Stimulated activated CD4-positive, alpha-beta T cell treated with anti-CD3 and anti-CD28 coated beads, Interleukin-1b, Interleukin-23, amount 100 ng/mL, for 1 hour (primary cell): ENCODE results near the gene ZSCAN10.

Experiments used
- DNase-seq, 2 donors: peaks; one replicate each; pipeline ENCODE4 v3.0.0-alpha.2; 2020; ENCODE audit warnings: low read depth in 2 of 2

The ZSCAN10 gene

GRCh38 chr16:3112058-3112880 is 13.2 kb upstream of the ZSCAN10 start, which contains the start of gene ZNF205:
Gene ZNF205 (plus strand): TSS chr16:3112586. CDS start chr16:3113431, 845 bp downstream.
- no peak for DNase-seq

GRCh38 chr16:3106205-3106928 is 7.3 kb upstream of the ZSCAN10 start:
- peak; percentile 80 to 82 for DNase-seq

GRCh38 chr16:3101841-3102470 is 2.9 kb upstream of the ZSCAN10 start:
- DNase-seq = no peak

- DNase-seq = no peak
These were observed 2.1 kb upstream of the ZSCAN10 start for GRCh38 chr16:3101018-3101840.

GRCh38 chr16:3099732-3100499 is 822 bp upstream of the ZSCAN10 start:
- peak; percentile 86 to 91 for DNase-seq

GRCh38 chr16:3099395-3099731 is 269 bp upstream of the ZSCAN10 start:
- DNase-seq = no peak

- no peak for DNase-seq
These were observed 1.8 kb downstream of the ZSCAN10 start for GRCh38 chr16:3097266-3097665.

GRCh38 chr16:3096362-3096761 is 2.7 kb downstream of the ZSCAN10 start:
- no peak for DNase-seq

- DNase-seq = no peak
These were observed 3.2 kb downstream of the ZSCAN10 start for GRCh38 chr16:3095869-3096268.

GRCh38 chr16:3094289-3095027 is 4.6 kb downstream of the ZSCAN10 start:
- no peak for DNase-seq

GRCh38 chr16:3092501-3092941 is 6.6 kb downstream of the ZSCAN10 start:
- no peak for DNase-seq

- no peak for DNase-seq
These were observed 7.5 kb downstream of the ZSCAN10 start for GRCh38 chr16:3091551-3091950.

- no peak for DNase-seq
These were observed 9.1 kb downstream of the ZSCAN10 start for GRCh38 chr16:3089717-3090592.

- DNase-seq = no peak
These were observed 10.0 kb downstream of the ZSCAN10 start for GRCh38 chr16:3088925-3089716.

- DNase-seq = no peak
These were observed 10.6 kb downstream of the ZSCAN10 start for GRCh38 chr16:3088450-3088849.

- no peak for DNase-seq
These were observed 11.6 kb downstream of the ZSCAN10 start for GRCh38 chr16:3087243-3088235.

- DNase-seq = no peak
These were observed 12.4 kb downstream of the ZSCAN10 start for GRCh38 chr16:3086596-3087242.
